DND-41 (cell line): Measurements from ENCODE around the gene TMEM238L.

Experiments
- ATAC-seq: fragments of 200-7000 bp; cut with Tn5 transposase; 3 replicates; pipeline ENCODE4 v1.9.1; 2021; ENCODE audit warnings: low read depth; ENCODE audit not compliant: insufficient read depth
- DNase-seq: peaks from one replicate; pipeline ENCODE4 v3.0.0-alpha.2; 2020
- H2AFZ ChIP-seq: 2 replicates; pipeline ENCODE4 v1.6.0; 2012; ENCODE audit warnings: low read depth, low read length
- H3K27ac ChIP-seq: 2 replicates; pipeline ENCODE4 v1.5.1; 2012; ENCODE audit warnings: low read length, inconsistent platforms
- H3K27me3 ChIP-seq: fragments of 200-600 bp; sonication (generic); 2 replicates; pipeline ENCODE4 v1.6.0; 2012; ENCODE audit warnings: low read length, mild to moderate bottlenecking, inconsistent platforms; ENCODE audit not compliant: insufficient read depth, poor library complexity
- H3K36me3 ChIP-seq: 2 replicates; pipeline ENCODE4 v1.5.1; 2012; ENCODE audit warnings: low read length, inconsistent platforms; ENCODE audit not compliant: insufficient read depth
- H3K4me1 ChIP-seq: 2 replicates; pipeline ENCODE4 v1.5.1; 2012; ENCODE audit warnings: mild to moderate bottlenecking, low read length; ENCODE audit not compliant: insufficient read depth
- H3K4me2 ChIP-seq: 2 replicates; pipeline ENCODE4 v1.6.0; 2012; ENCODE audit warnings: mild to moderate bottlenecking, moderate library complexity, low read length, inconsistent platforms; ENCODE audit not compliant: insufficient read depth
- H3K4me3 ChIP-seq, 2 experiments: fragments of 200-600 bp in 1 of 2; shearing (Covaris generic) in 1 of 2; 2 replicates each; pipeline ENCODE4 v1.5.1; 2012 to 2016; ENCODE audit warnings: inconsistent platforms in 2 of 2, low read length in 2 of 2, mild to moderate bottlenecking in 2 of 2, low read depth in 1 of 2, moderate library complexity in 1 of 2
- H3K79me2 ChIP-seq: 2 replicates; pipeline ENCODE4 v1.6.0; 2012; ENCODE audit warnings: low read length, inconsistent platforms; ENCODE audit not compliant: insufficient read depth
- H3K9ac ChIP-seq: 2 replicates; pipeline ENCODE4 v1.6.0; 2012; ENCODE audit warnings: low read depth, mild to moderate bottlenecking, inconsistent platforms, low read length, moderate library complexity
- H3K9me3 ChIP-seq: 2 replicates; pipeline ENCODE4 v1.5.1; 2012; ENCODE audit warnings: low read length, moderate library complexity, mild to moderate bottlenecking, inconsistent platforms; ENCODE audit not compliant: insufficient read depth, severe bottlenecking
- H4K20me1 ChIP-seq: 2 replicates; pipeline ENCODE4 v1.6.0; 2012; ENCODE audit warnings: low read length; ENCODE audit not compliant: insufficient read depth
- CTCF ChIP-seq: IDR thresholded peaks from 2 replicates; pipeline ENCODE4 v1.5.1; 2012; ENCODE audit warnings: borderline replicate concordance, low read length, moderate library complexity, mild to moderate bottlenecking; ENCODE audit not compliant: poor library complexity, severe bottlenecking; ENCODE audit errors: extremely low read depth
- EZH2 ChIP-seq: IDR thresholded peaks from 3 replicates; pipeline ENCODE4 v1.6.1; 2012; ENCODE audit warnings: borderline replicate concordance, low read depth, mild to moderate bottlenecking, moderate library complexity, low read length, inconsistent platforms; ENCODE audit not compliant: severe bottlenecking

The TMEM238L gene

GRCh38 chr17:10754109-10754508, 49.8 kb downstream of the TMEM238L start:
- DNase-seq (peak; percentile 49), ATAC-seq (peak; percentile 57; the same call in 2 of the 3 replicates)
- Histone ChIP-seq H3K4me3 (no peak overlapping the region), H3K4me1 (no peaks in the 10 kb centered on the region), H3K27ac (no peak overlapping the region), H3K36me3 (no peaks in the 10 kb centered on the region), H3K9me3 (no peaks in the 10 kb centered on the region), H3K27me3 (no peaks in the 10 kb centered on the region), H4K20me1 (no peaks in the 10 kb centered on the region), H3K4me2 (no peak overlapping the region), H3K9ac (no peak overlapping the region), H2AFZ (no peak overlapping the region), H3K79me2 (no peaks in the 10 kb centered on the region)
- TF ChIP-seq EZH2 (no peak), CTCF (peak; percentile 66)

- DNase-seq (no peak), ATAC-seq (no peak)
- H3K9ac ChIP-seq: no peak overlapping the region
- H3K36me3 ChIP-seq: no peaks in the 10 kb centered on the region
- TF ChIP-seq CTCF (no peak), EZH2 (no peak)
- H3K9me3 ChIP-seq: no peaks in the 10 kb centered on the region
- no peak overlapping the region for H3K4me2 ChIP-seq
- no peaks in the 10 kb centered on the region for H3K79me2 ChIP-seq
- H3K4me1 ChIP-seq: no peaks in the 10 kb centered on the region
- peaks cover 1% of the 10 kb centered on the region for H3K27me3 ChIP-seq
- H4K20me1 ChIP-seq: no peaks in the 10 kb centered on the region
- H2AFZ ChIP-seq: no peak overlapping the region
- no peak overlapping the region for H3K4me3 ChIP-seq
- H3K27ac ChIP-seq: no peak overlapping the region
These were observed 51.2 kb downstream of the TMEM238L start for GRCh38 chr17:10752696-10753095.

DNA sequence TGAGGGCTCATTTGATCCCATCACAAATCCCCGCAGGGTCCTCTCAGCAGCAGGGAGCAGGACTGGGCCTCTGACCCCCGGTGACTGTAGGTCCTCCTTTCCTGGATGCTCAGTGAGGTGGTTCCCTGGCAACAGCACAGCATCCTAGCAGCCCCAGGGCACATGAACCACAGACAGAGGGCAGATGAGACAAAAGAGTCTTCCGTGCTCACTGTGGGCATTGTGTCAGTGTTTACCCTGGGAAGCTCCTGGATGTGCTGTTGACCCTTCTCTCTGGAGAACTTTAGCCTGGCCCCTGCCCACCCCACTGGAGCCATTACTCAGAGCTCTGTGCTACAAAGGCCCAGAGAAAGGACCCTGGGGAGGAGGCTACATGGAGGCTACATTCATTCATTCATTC, 52.3 kb downstream of the TMEM238L start:
- Histone ChIP-seq H3K79me2 (no peaks in the 10 kb centered on the region), H3K27me3 (peaks cover 10% of the 10 kb centered on the region), H4K20me1 (peaks cover 3% of the 10 kb centered on the region; the same call in 1 of the 2 replicates), H3K4me1 (no peaks in the 10 kb centered on the region), H3K9ac (no peak overlapping the region), H3K36me3 (no peaks in the 10 kb centered on the region), H3K4me2 (no peak overlapping the region), H3K4me3 (no peak overlapping the region), H2AFZ (no peak overlapping the region), H3K27ac (no peak overlapping the region), H3K9me3 (no peaks in the 10 kb centered on the region)
- ATAC-seq (no peak), DNase-seq (no peak)
- TF ChIP-seq EZH2 (no peak), CTCF (no peak)

DNA sequence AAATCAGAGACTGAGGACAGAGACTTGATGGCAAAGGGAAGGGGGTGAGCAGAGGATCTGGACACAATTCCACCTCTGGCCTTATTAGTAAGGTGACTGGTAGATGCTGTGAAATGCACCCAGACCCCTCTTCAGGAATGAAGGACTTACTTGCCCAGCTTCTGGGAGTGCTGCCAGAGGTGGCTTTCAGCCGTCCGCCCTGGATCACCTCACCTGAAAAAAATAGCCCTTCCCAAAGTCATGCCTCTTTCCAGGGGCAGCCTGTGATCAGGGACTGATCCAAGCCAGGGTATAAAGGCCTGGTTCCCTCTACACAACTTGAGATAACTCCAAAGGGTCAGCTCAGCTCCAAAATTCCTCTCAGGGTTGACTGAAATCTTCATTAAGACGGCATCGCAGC, 53.7 kb downstream of the TMEM238L start:
- Histone ChIP-seq H3K27ac (no peak overlapping the region), H3K4me3 (no peak overlapping the region), H3K4me2 (no peak overlapping the region), H3K4me1 (no peaks in the 10 kb centered on the region), H2AFZ (no peak overlapping the region), H3K9ac (no peak overlapping the region), H3K27me3 (peaks cover 12% of the 10 kb centered on the region), H3K9me3 (no peaks in the 10 kb centered on the region), H3K79me2 (no peaks in the 10 kb centered on the region), H3K36me3 (no peaks in the 10 kb centered on the region), H4K20me1 (peaks cover 3% of the 10 kb centered on the region; the same call in 1 of the 2 replicates)
- TF ChIP-seq EZH2 (no peak), CTCF (no peak)
- ATAC-seq (no peak), DNase-seq (no peak)
